Measurements from ENCODE around the gene ZCCHC24.

DNA sequence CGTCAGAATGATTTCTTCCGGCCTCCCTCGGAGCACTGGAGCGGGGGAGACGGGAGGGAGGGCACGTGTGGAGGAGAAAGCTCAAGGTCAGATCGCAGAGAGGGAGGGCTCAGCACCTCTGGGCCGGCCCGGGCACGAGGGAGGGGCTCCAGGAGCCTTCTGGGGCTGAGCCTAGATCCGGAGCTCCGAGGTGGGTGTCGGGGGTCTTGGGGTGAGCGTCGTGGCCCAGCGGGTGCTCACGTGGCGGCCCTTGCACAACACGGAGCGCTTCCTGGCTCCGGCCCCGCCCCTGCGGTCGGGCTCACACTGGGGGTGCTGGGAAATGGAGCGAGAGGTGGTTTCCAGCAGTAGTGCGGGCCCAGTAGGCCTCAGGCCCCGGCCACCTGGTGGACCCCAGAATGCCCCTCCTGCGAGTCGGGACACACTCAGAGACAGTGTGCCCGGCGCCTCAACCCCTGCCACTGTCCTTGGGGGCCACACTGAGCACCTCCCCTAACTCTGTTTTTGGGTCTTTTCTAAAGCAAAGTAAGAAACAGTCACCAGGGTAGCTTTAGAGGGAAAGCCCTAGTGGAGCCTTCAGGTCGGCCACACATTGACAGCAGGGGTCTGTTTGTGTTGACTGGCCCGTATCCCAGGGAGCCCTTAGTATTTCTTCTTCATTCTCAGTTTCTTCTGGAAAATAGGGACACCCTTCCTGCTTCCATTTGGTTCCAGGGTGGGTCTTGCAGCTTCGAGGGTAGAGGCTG lies 97.4 kb downstream of the ZCCHC24 start:
- TF ChIP-seq, protein P1, sequence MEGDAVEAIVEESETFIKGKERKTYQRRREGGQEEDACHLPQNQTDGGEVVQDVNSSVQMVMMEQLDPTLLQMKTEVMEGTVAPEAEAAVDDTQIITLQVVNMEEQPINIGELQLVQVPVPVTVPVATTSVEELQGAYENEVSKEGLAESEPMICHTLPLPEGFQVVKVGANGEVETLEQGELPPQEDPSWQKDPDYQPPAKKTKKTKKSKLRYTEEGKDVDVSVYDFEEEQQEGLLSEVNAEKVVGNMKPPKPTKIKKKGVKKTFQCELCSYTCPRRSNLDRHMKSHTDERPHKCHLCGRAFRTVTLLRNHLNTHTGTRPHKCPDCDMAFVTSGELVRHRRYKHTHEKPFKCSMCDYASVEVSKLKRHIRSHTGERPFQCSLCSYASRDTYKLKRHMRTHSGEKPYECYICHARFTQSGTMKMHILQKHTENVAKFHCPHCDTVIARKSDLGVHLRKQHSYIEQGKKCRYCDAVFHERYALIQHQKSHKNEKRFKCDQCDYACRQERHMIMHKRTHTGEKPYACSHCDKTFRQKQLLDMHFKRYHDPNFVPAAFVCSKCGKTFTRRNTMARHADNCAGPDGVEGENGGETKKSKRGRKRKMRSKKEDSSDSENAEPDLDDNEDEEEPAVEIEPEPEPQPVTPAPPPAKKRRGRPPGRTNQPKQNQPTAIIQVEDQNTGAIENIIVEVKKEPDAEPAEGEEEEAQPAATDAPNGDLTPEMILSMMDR (IDR thresholded peaks at IDR 0.05): no peak
- no peak for TF ChIP-seq POLR2A (IDR thresholded peaks at IDR 0.05)
